HUES64 (cell line): ENCODE data around the gene CCDC90B.
A peak's percentile ranks its signal among the peaks of the same experiment; 100 is the strongest.
"Not testable (repeated sequence)": the region's sequence is repeated elsewhere in the genome, so short reads cannot be mapped to it uniquely, and the experiment has no call there.

Experiments
- H3K27ac ChIP-seq: 2 replicates; pipeline ENCODE4 v1.7.0; 2013; ENCODE audit warnings: low read depth, low read length, inconsistent platforms
- H3K27me3 ChIP-seq: 2 replicates; pipeline ENCODE4 v1.6.1; 2013; ENCODE audit warnings: mild to moderate bottlenecking, low read length; ENCODE audit not compliant: insufficient read depth
- H3K36me3 ChIP-seq: 2 replicates; pipeline ENCODE4 v1.6.1; 2013; ENCODE audit warnings: mild to moderate bottlenecking, low read length; ENCODE audit not compliant: insufficient read depth
- H3K4me1 ChIP-seq: 2 replicates; pipeline ENCODE4 v1.6.1; 2013; ENCODE audit warnings: mild to moderate bottlenecking, low read length, moderate library complexity; ENCODE audit not compliant: insufficient read depth
- H3K4me3 ChIP-seq: 2 replicates; pipeline ENCODE4 v1.5.1; 2013; ENCODE audit warnings: mild to moderate bottlenecking, low read length, moderate library complexity
- H3K9ac ChIP-seq: 2 replicates; pipeline ENCODE4 v1.6.1; 2013; ENCODE audit warnings: mild to moderate bottlenecking, low read depth, low read length
- H3K9me3 ChIP-seq: 2 replicates; pipeline ENCODE4 v1.6.1; 2013; ENCODE audit warnings: low read depth, low read length; ENCODE audit not compliant: insufficient read depth
- WGBS: fragments of 150-250, 120-280 bp; methylation state at CpG from one replicate; pipeline ENCODE4 v1.1.7; 2013; ENCODE audit warnings: missing lambda C conversion rate; 5-methylcytosine and 5-hydroxymethylcytosine counted together

Gene CCDC90B

GRCh38 chr11:83285151-83285770 is 906 bp downstream of the CCDC90B start:
- WGBS = 4% methylated on average over 22 of the region's 22 CpGs
- Histone ChIP-seq H3K27ac (peak overlapping the region; percentile 88), H3K36me3 (0 out of 2 replicates have a peak, but pooled peaks cover under 1% of the 10 kb centered on the region), H3K9me3 (no peaks in the 10 kb centered on the region), H3K27me3 (no peaks in the 10 kb centered on the region), H3K4me3 (peak overlapping the region; percentile 86), H3K4me1 (peaks cover 12% of the 10 kb centered on the region), H3K9ac (peak overlapping the region; percentile 88)

- 12% methylated on average over 3 of the region's 3 CpGs for WGBS
- Histone ChIP-seq H3K4me1 (peaks cover 12% of the 10 kb centered on the region), H3K27me3 (no peaks in the 10 kb centered on the region), H3K9ac (peak overlapping the region; percentile 88; the same call in 1 of the 2 replicates), H3K36me3 (peaks cover 7% of the 10 kb centered on the region), H3K4me3 (peak overlapping the region; percentile 86), H3K27ac (no peak overlapping the region), H3K9me3 (no peaks in the 10 kb centered on the region)
Observed at GRCh38 chr11:83284501-83285150, 1.5 kb downstream of the CCDC90B start.

GRCh38 chr11:83282084-83282716 is 4.0 kb downstream of the CCDC90B start:
- H3K36me3 ChIP-seq = peaks cover 31% of the 10 kb centered on the region
- H3K4me3 ChIP-seq = no peak overlapping the region
- WGBS = 86% methylated on average over 4 of the region's 4 CpGs
- H3K9me3 ChIP-seq = no peaks in the 10 kb centered on the region
- peaks cover 12% of the 10 kb centered on the region for H3K4me1 ChIP-seq
- no peak overlapping the region for H3K27ac ChIP-seq
- H3K27me3 ChIP-seq = no peaks in the 10 kb centered on the region
- no peak overlapping the region for H3K9ac ChIP-seq

GRCh38 chr11:83280256-83280655 is 5.9 kb downstream of the CCDC90B start:
- no peak overlapping the region for H3K27ac ChIP-seq
- no peaks in the 10 kb centered on the region for H3K9me3 ChIP-seq
- no peaks in the 10 kb centered on the region for H3K27me3 ChIP-seq
- H3K9ac ChIP-seq = no peak overlapping the region
- H3K4me1 ChIP-seq = peaks cover 9% of the 10 kb centered on the region
- H3K36me3 ChIP-seq = peaks cover 50% of the 10 kb centered on the region
- H3K4me3 ChIP-seq = no peak overlapping the region
- WGBS = 75% methylated on average over 1 of the region's 1 CpG

- H3K27ac ChIP-seq = no peak overlapping the region
- H3K36me3 ChIP-seq = peaks cover 70% of the 10 kb centered on the region
- no peaks in the 10 kb centered on the region for H3K27me3 ChIP-seq
- no peak overlapping the region for H3K9ac ChIP-seq
- H3K9me3 ChIP-seq = no peaks in the 10 kb centered on the region
- H3K4me3 ChIP-seq = no peak overlapping the region
- H3K4me1 ChIP-seq = no peaks in the 10 kb centered on the region
Observed at GRCh38 chr11:83278351-83278750, 7.8 kb downstream of the CCDC90B start.

- Histone ChIP-seq H3K4me1 (no peaks in the 10 kb centered on the region), H3K4me3 (no peak overlapping the region), H3K9me3 (peaks cover 5% of the 10 kb centered on the region; the same call in 1 of the 2 replicates), H3K27me3 (no peaks in the 10 kb centered on the region), H3K9ac (no peak overlapping the region), H3K27ac (no peak overlapping the region), H3K36me3 (peaks cover 89% of the 10 kb centered on the region)
- WGBS = 94% methylated on average over 7 of the region's 8 CpGs
Observed at GRCh38 chr11:83275888-83276641, 10.1 kb downstream of the CCDC90B start.

- H3K4me1 ChIP-seq = no peaks in the 10 kb centered on the region
- H3K27ac ChIP-seq = no peak overlapping the region
- no peak overlapping the region for H3K4me3 ChIP-seq
- no peak overlapping the region for H3K9ac ChIP-seq
- peaks cover 5% of the 10 kb centered on the region; the same call in 1 of the 2 replicates for H3K9me3 ChIP-seq
- no peaks in the 10 kb centered on the region for H3K27me3 ChIP-seq
- H3K36me3 ChIP-seq = peaks cover 62% of the 10 kb centered on the region
Observed at GRCh38 chr11:83272627-83273026, 13.5 kb downstream of the CCDC90B start.

- H3K4me1 ChIP-seq, H3K9ac ChIP-seq, H3K9me3 ChIP-seq, H3K27ac ChIP-seq, H3K27me3 ChIP-seq, H3K4me3 ChIP-seq: not testable (repeated sequence)
- 97% methylated on average over 4 of the region's 5 CpGs for WGBS
- peaks cover 53% of the 10 kb centered on the region for H3K36me3 ChIP-seq
Observed at GRCh38 chr11:83271734-83272133, 14.4 kb downstream of the CCDC90B start.

GRCh38 chr11:83269080-83269479 is 17.1 kb downstream of the CCDC90B start:
- not testable (repeated sequence) for H3K27ac ChIP-seq, H3K27me3 ChIP-seq, H3K9me3 ChIP-seq, H3K4me3 ChIP-seq, H3K9ac ChIP-seq, H3K4me1 ChIP-seq
- WGBS = no CpG with 5 or more reads among the region's 2 CpGs
- H3K36me3 ChIP-seq = peaks cover 47% of the 10 kb centered on the region

GRCh38 chr11:83265331-83265730 is 20.8 kb downstream of the CCDC90B start:
- no peaks in the 10 kb centered on the region for H3K4me1 ChIP-seq
- H3K27ac ChIP-seq = no peak overlapping the region
- no peak overlapping the region for H3K9ac ChIP-seq
- no CpG with 5 or more reads among the region's 1 CpG for WGBS
- no peaks in the 10 kb centered on the region for H3K27me3 ChIP-seq
- H3K4me3 ChIP-seq = no peak overlapping the region
- peaks cover 56% of the 10 kb centered on the region for H3K36me3 ChIP-seq
- H3K9me3 ChIP-seq = no peaks in the 10 kb centered on the region

GRCh38 chr11:83259559-83259958 is 26.6 kb downstream of the CCDC90B start:
- no peaks in the 10 kb centered on the region for H3K27me3 ChIP-seq
- no peak overlapping the region for H3K4me3 ChIP-seq
- WGBS = 100% methylated on average over 1 of the region's 1 CpG
- peaks cover 61% of the 10 kb centered on the region for H3K36me3 ChIP-seq
- no peak overlapping the region for H3K27ac ChIP-seq
- H3K9me3 ChIP-seq = no peaks in the 10 kb centered on the region
- no peak overlapping the region for H3K9ac ChIP-seq
- no peaks in the 10 kb centered on the region for H3K4me1 ChIP-seq
